ELR (cell line): ENCODE data around the gene SOX10.

Experiments
- DNase-seq: peaks from one replicate; pipeline ENCODE4 v3.0.0-alpha.2; 2015; ENCODE audit warnings: low read depth

The SOX10 gene

DNA sequence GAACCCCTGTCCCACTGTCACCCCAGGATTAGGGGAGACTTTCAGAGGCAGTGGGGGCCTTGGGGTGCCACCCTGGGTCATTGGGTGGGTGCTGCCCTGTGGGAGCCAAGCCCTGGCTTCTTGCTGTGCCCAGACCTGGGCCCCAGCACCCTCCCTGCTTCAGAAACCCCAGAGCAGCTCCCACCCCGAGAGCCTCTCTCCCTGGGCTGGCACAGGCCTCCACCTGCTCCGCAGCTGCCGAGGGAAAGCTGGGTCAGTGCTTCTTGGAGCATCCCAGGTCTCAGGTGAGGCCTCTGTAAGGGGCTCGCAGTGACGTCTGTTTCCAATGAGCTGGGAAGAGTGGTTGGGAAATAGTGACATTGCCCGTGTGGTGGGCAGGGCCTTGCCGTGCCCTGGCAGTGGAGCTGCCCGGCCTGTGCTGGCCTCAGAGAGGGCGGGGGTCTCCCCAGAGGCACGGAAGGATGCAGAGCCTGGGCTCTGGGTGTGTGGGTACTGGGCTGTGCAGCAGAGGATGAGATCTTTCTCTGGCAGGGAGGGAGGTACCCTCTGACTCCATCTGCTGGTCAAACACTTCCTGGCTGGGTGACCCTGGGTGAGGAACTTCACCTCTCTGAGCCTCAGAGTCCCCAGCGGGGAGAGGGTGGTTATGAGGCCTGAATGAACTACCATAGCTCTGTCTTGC lies 53.9 kb downstream of the SOX10 start:
- DNase-seq, result peak; percentile 51

DNA sequence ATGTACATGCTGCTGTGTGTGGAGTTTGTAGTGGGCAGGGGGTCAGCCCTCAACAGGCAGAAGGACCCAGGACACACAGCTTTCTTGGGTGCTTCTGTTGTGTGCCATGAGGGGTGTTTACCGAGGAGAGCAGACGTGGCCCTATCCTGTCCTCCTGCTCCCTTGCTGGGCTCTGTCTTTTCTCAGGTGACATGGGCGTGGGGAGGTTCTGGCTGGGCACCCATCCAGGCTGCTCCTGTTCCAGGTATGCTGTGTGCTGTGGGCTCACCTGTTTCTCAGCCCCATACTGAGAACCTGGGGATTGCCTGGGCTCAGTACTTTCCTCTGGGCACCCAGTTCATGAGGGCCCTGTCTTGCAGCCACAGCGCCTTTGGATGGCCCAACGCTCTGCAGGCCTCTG lies 55.0 kb downstream of the SOX10 start:
- DNase-seq, result no peak

DNA sequence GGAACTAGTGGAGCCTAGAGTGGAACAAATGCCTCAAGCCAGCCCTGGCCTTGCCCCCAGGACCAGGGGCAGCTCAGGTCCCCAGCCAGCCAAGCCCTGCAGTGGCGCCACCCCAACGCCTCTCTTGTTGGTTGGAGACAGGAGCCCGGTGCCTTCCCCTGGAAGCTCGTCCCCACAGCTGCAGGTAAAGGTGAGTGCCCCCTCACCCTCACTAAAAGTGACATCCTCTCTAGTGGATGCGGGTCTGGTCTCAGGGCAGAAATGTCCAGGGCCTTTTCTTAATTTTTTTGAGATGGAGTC lies 56.8 kb downstream of the SOX10 start:
- DNase-seq, result no peak

DNA sequence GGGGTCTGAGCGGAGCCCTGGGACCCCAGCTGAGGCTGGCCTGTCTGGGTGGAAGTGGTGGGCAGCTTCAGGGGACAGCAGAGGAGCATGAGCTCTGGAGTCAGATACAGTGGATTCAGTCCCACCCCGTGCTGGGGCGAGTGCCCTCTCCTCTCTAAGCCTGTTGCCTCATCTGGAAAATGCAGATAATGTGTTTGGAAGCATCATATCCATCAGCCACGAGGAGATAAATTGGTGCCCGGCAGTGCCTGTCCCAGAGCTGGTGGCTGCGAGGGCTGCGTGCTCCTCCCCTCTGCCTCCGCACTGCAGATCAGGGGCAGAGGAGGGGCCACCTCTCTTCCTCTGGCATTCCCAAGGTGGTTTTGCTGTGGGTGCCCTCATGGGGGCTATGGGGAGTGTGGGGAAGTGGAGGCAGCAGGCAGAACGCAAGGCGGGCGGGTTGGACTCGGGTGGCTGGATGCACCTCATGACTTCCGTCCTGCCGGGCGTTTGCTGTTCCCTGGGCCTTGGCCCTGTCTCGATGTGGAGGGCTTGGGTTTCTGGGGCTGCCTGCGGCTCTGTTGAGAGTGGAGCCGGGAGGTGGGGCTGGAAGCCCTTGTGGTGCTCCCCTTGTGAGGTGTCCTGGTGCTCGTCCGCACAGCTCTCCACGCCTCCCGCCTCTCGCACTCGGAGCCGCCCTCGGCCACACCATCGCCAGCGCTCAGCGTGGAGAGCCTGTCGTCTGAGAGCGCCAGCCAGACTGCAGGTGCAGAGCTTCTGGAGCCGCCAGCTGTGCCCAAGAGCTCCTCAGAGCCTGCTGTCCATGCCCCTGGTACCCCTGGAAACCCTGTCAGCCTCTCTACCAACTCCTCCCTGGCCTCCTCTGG lies 57.4 kb downstream of the SOX10 start:
- no peak for DNase-seq

DNA sequence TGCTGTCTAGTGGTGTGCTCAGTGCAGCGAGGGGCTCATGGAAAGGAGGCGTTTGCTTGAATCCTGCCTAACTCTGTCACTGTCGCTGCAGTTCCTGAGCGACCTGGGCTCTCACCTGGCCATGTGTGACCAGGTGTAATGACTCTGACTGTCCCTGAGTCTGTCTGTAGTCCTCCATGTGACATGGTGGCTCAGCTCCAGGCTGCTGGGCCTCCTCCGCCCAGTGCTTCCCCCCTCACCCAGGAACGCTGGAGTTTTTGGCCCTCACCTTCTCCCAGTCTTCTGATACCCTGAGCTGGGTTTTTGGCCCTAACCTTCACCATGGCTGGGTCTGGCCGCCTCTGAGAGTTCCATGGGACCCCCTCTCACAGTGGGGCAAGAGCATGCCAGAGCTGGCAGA lies 58.0 kb downstream of the SOX10 start:
- no peak for DNase-seq

DNA sequence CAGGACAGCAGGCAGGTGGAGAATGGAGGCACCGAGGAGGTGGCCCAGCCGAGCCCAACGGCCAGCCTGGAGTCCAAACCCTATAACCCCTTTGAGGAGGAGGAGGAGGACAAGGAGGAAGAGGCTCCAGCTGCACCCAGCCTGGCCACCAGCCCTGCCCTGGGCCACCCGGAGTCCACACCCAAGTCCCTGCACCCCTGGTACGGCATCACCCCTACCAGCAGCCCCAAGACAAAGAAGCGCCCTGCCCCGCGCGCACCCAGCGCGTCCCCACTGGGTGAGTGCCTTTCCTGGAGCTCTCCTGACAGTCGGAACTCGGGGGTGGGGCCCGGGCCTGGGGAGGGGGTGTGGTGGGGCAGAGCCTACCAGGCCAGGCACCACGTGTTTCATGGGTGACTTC lies 58.6 kb downstream of the SOX10 start:
- DNase-seq, result no peak

DNA sequence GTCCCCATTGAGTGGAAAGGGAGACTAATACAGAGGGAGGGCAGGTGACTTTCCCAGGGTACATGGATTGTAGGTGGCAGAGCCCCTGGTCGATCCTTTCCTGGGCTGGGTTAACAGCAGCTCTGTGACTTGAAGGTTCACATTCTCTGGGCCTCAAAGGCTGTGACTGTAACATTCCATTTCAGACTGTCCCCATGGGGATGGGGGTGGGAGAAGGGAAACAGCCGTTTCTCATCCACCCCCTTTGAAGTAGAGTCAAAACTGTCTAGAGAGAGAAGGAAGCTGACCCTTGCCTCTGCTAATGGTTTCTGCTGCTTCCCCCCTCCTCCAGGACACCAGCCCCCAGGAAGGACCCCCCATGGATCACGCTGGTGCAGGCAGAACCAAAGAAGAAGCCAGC lies 59.0 kb downstream of the SOX10 start:
- DNase-seq, result no peak

DNA sequence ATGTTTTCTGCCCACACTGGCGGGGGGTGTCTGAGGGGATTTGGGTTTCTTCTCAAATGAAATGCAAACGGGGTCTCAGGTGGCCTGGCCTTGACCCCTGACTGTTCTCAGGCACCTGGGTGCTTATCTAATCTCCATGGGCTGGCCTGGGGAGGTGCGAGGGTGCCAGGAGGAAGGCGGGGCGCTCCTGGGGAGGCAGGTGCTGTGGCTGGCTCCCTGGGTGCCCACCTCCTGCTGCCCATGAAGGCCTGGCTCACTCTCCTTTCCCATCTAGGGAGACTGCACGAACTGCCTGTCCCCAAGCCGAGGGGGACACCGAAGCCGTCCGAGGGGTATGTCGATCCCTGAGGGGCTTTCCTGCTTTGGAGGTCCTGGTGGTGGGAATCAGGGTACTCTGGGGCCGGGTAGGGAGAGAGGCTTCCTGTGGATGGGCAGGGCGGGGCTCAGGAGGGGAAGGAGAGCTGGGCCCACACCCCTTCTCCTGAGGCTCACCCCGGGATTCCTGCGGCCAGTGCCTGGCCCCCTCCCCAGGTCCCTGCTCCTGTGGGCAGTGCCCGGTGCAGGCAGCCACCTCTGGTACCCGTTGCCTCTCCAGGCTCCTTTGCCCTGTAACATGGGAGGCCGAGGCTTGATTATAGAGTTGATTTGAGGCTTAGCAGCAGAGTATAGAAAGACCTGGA lies 59.8 kb downstream of the SOX10 start:
- no peak for DNase-seq

DNA sequence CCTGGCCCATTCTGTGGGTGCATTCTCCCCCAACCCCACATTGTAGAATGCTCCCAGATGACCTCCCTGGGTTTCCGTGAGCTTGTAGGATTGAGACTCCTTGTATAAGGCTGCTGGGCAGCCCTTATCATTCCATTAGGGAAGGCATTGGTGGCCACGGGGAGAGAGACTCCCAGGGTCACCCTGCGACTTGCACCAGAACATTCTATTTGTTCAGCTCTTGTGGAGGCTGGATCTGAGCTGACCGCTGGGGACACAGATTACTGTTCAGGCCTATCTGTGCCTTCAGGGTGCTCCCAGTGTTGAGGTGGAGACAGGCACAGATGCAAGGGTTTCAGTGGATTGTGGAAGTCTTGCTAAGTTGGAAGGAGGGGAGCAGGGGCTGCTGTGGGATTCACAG lies 60.4 kb downstream of the SOX10 start:
- no peak for DNase-seq
